GM12878 (cell line): Measurements from ENCODE around the gene RTCB. TPM values are rescaled to one million over a fixed set of nuclear protein-coding genes. Genes with fewer than 3 reads are reported as not detected.

Source experiments
- ATF7 ChIP-seq: fragments of 450-650 bp; IDR thresholded peaks from 2 replicates; pipeline ENCODE4 v1.6.1; 2016; ENCODE audit warnings: low read depth, mild to moderate bottlenecking
- BMI1 ChIP-seq: fragments of 450-650 bp; IDR thresholded peaks from 2 replicates; pipeline ENCODE4 v1.6.1; 2016; ENCODE audit warnings: mild to moderate bottlenecking, moderate library complexity, borderline replicate concordance
- CBX3 ChIP-seq: fragments of 200-600 bp; sonication (generic); IDR thresholded peaks from 2 replicates; pipeline ENCODE4 v1.6.1; 2016; ENCODE audit warnings: low read depth, borderline replicate concordance
- CHD4 ChIP-seq: fragments of 200-600 bp; sonication (generic); IDR thresholded peaks from 2 replicates; pipeline ENCODE4 v1.6.1; 2016; ENCODE audit warnings: mild to moderate bottlenecking
- CREM ChIP-seq: IDR thresholded peaks from 2 replicates; pipeline ENCODE4 v1.6.1; 2014; ENCODE audit warnings: antibody characterized with exemption, low read depth
- DPF2 ChIP-seq: fragments of 450-650 bp; IDR thresholded peaks from 2 replicates; pipeline ENCODE4 v1.6.1; 2017; ENCODE audit warnings: mild to moderate bottlenecking
- HDAC2 ChIP-seq: fragments of 200-600 bp; sonication (generic); IDR thresholded peaks from 2 replicates; pipeline ENCODE4 v1.6.1; 2017
- HDGF ChIP-seq: fragments of 450-650 bp; IDR thresholded peaks from 2 replicates; pipeline ENCODE4 v1.6.1; 2016; ENCODE audit warnings: antibody characterized with exemption
- IRF4 ChIP-seq: IDR thresholded peaks from 2 replicates; pipeline ENCODE4 v1.6.1; 2011; ENCODE audit warnings: low read depth, low read length
- LARP7 ChIP-seq: fragments of 450-650 bp; IDR thresholded peaks from 2 replicates; pipeline ENCODE4 v1.6.1; 2017; ENCODE audit warnings: mild to moderate bottlenecking
- MEF2A ChIP-seq: IDR thresholded peaks from 2 replicates; pipeline ENCODE4 v1.6.1; 2011; ENCODE audit warnings: low read depth, mild to moderate bottlenecking, low read length, moderate library complexity; ENCODE audit not compliant: insufficient read depth
- MEF2B ChIP-seq: fragments of 450-650 bp; IDR thresholded peaks from 2 replicates; pipeline ENCODE4 v1.6.1; 2018; ENCODE audit warnings: mild to moderate bottlenecking, moderate library complexity; ENCODE audit not compliant: partially characterized antibody, poor library complexity, severe bottlenecking
- MTA2 ChIP-seq: fragments of 450-650 bp; IDR thresholded peaks from 2 replicates; pipeline ENCODE4 v1.6.1; 2016; ENCODE audit warnings: low read depth, mild to moderate bottlenecking, moderate library complexity
- NBN ChIP-seq: fragments of 450-650 bp; IDR thresholded peaks from 2 replicates; pipeline ENCODE4 v1.6.1; 2016
- NFIC ChIP-seq: IDR thresholded peaks from 2 replicates; pipeline ENCODE4 v1.6.1; 2012; ENCODE audit warnings: low read depth, mild to moderate bottlenecking, inconsistent platforms, low read length, moderate library complexity
- POU2F2 ChIP-seq: IDR thresholded peaks from 3 replicates; pipeline ENCODE4 v1.6.1; 2011; ENCODE audit warnings: low read depth, mild to moderate bottlenecking, low read length, borderline replicate concordance
- RUNX3 ChIP-seq: IDR thresholded peaks from 2 replicates; pipeline ENCODE4 v1.6.1; 2012; ENCODE audit warnings: low read length, inconsistent platforms
- TCF7 ChIP-seq: IDR thresholded peaks from 2 replicates; pipeline ENCODE4 v1.6.1; 2014; ENCODE audit warnings: antibody characterized with exemption, borderline replicate concordance
- ZNF217 ChIP-seq: fragments of 450-650 bp; IDR thresholded peaks from 2 replicates; pipeline ENCODE4 v1.6.1; 2017; ENCODE audit warnings: antibody characterized with exemption, mild to moderate bottlenecking
- ZNF24 ChIP-seq: fragments of 450-650 bp; IDR thresholded peaks from 2 replicates; pipeline ENCODE4 v1.6.1; 2017; ENCODE audit warnings: antibody characterized with exemption, mild to moderate bottlenecking
- polyA plus RNA-seq, 11 experiments: library from polyadenylated mRNA; depleted of rRNA in 4 of 11; unstranded in 6 of 11; stranded (reverse) in 5 of 11; fragments of >200 nt; fragmentation: Nextera tagmentation in 4 of 11; fragmentation: Illumina TruSeq in 1 of 11; extraction: Ambion mirVana in 4 of 11; extraction: Trizol in 1 of 11; gene quantifications; 1 replicate in 1 of 11; 2 replicates in 10 of 11; pipeline versions ENCODE4 v1.2.1 to v1.2.3, GENCODE V29; 2011 to 2016; ENCODE audit warnings: inconsistent platforms in 2 of 11, missing spikeins in 2 of 11, low read depth in 1 of 11
- total RNA-seq, 4 experiments: library from RNA; depleted of rRNA in 3 of 4; stranded (reverse); fragments of >200 nt in 3 of 4; fragmentation: Illumina TruSeq in 1 of 4; extraction: Trizol in 1 of 4; gene quantifications; 2 replicates each; pipeline versions ENCODE4 v1.2.1 to v1.2.3, GENCODE V29; 2013 to 2021
- TF ChIP-seq, protein P1 (sequence below): fragments of 450-650 bp; IDR thresholded peaks from 2 replicates; pipeline ENCODE4 v1.6.1; 2014; ENCODE audit warnings: mild to moderate bottlenecking
- TF ChIP-seq, protein P2 (sequence below): fragments of 450-650 bp; IDR thresholded peaks from 2 replicates; pipeline ENCODE4 v1.6.1; 2017; ENCODE audit warnings: low read depth, mild to moderate bottlenecking, moderate library complexity
- TF ChIP-seq, protein P3 (sequence below): IDR thresholded peaks from 2 replicates; pipeline ENCODE4 v1.6.1; 2012; ENCODE audit warnings: low read depth, low read length, improper control_type of control experiment
- TF ChIP-seq, protein P4 (sequence below): IDR thresholded peaks from 2 replicates; pipeline ENCODE4 v1.6.1; 2011; ENCODE audit warnings: low read depth, mild to moderate bottlenecking, low read length, moderate library complexity, borderline replicate concordance; ENCODE audit errors: extremely low read depth

The RTCB gene
- total and polyA plus RNA-seq, 10 of the 15 experiments (the other 5 are each of a cell fraction or from before 2014, with no cell fraction given), result 88.4 to 203 (median 106) TPM

DNA sequence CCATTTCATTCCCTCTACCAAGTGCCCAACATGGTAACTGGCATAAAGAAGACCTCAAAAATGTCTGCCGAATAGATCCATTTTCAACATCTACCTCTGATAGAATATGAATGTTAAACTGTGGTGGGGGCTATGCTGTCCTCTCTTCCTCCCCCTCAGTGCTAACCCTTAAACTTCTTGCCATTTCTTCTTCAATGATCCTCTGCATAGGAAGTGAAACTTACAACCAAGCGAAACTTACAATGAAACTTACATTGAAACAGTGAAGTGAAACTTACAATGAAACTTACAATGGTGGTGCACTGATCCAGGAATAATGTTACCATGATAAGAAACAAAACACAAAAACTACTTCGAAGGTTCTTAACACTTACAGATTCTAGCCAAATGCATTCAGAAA, 4.7 kb downstream of the RTCB start (continued):
- TF ChIP-seq, protein P1, sequence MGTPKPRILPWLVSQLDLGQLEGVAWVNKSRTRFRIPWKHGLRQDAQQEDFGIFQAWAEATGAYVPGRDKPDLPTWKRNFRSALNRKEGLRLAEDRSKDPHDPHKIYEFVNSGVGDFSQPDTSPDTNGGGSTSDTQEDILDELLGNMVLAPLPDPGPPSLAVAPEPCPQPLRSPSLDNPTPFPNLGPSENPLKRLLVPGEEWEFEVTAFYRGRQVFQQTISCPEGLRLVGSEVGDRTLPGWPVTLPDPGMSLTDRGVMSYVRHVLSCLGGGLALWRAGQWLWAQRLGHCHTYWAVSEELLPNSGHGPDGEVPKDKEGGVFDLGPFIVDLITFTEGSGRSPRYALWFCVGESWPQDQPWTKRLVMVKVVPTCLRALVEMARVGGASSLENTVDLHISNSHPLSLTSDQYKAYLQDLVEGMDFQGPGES, result no peak
- TF ChIP-seq BMI1, result no peak
- no peak for TF ChIP-seq TCF7
- peak; percentile 72; the same call in 1 of the 2 replicates for TF ChIP-seq IRF4
- TF ChIP-seq, protein P2, sequence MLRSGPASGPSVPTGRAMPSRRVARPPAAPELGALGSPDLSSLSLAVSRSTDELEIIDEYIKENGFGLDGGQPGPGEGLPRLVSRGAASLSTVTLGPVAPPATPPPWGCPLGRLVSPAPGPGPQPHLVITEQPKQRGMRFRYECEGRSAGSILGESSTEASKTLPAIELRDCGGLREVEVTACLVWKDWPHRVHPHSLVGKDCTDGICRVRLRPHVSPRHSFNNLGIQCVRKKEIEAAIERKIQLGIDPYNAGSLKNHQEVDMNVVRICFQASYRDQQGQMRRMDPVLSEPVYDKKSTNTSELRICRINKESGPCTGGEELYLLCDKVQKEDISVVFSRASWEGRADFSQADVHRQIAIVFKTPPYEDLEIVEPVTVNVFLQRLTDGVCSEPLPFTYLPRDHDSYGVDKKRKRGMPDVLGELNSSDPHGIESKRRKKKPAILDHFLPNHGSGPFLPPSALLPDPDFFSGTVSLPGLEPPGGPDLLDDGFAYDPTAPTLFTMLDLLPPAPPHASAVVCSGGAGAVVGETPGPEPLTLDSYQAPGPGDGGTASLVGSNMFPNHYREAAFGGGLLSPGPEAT, result peak; percentile 48; the same call in 1 of the 2 replicates
- no peak for TF ChIP-seq HDAC2
- 0 out of 2 replicates have a peak, but pooled peaks have one; percentile 22 for TF ChIP-seq MEF2A
- peak; percentile 93 for TF ChIP-seq DPF2
- TF ChIP-seq NFIC, result peak; percentile 32; the same call in 1 of the 2 replicates
- peak; percentile 82 for TF ChIP-seq NBN
- peak; percentile 15 for TF ChIP-seq MEF2B
- 0 out of 2 replicates have a peak, but pooled peaks have one; percentile 14 for TF ChIP-seq RUNX3
- TF ChIP-seq CBX3, result no peak
- peak; percentile 58 for TF ChIP-seq ATF7
- TF ChIP-seq, protein P3, sequence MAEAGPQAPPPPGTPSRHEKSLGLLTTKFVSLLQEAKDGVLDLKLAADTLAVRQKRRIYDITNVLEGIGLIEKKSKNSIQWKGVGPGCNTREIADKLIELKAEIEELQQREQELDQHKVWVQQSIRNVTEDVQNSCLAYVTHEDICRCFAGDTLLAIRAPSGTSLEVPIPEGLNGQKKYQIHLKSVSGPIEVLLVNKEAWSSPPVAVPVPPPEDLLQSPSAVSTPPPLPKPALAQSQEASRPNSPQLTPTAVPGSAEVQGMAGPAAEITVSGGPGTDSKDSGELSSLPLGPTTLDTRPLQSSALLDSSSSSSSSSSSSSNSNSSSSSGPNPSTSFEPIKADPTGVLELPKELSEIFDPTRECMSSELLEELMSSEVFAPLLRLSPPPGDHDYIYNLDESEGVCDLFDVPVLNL, result no peak
- 0 out of 2 replicates have a peak, but pooled peaks have one; percentile 46 for TF ChIP-seq HDGF
- TF ChIP-seq ZNF24, result peak; percentile 71
- TF ChIP-seq CREM, result no peak
- peak; percentile 55 for TF ChIP-seq MTA2
- TF ChIP-seq POU2F2, result no peak
- TF ChIP-seq, protein P4, sequence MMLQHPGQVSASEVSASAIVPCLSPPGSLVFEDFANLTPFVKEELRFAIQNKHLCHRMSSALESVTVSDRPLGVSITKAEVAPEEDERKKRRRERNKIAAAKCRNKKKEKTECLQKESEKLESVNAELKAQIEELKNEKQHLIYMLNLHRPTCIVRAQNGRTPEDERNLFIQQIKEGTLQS, result no peak
- TF ChIP-seq LARP7, result 0 out of 2 replicates have a peak, but pooled peaks have one; percentile 8
- 0 out of 2 replicates have a peak, but pooled peaks have one; percentile 29 for TF ChIP-seq ZNF217
- no peak for TF ChIP-seq CHD4
